OCI-LY7 (cell line): ENCODE measurements around the gene SYNGR1. TPM values are rescaled to one million over a fixed set of nuclear protein-coding genes. Genes with fewer than 3 reads are reported as not detected.

Experiments used
- BruUV-seq: library from RNA; stranded (reverse); fragments of 400-500 nt; replicated peaks from 2 replicates; lab custom pipeline; 2021; lab: Mats Ljungman, UMichigan
- CTCF ChIA-PET: fragments of 300-600 bp; sonication (Branson Sonifier 250); formaldehyde crosslinking; loops from one replicate; lab custom pipeline; 2022; ENCODE audit warnings: antibody characterized with exemption; ENCODE audit not compliant: unreplicated experiment; lab: Charles Lee
- POLR2A ChIA-PET: fragments of 300-600 bp; sonication (Branson Sonifier 250); formaldehyde crosslinking; loops from one replicate; lab custom pipeline; 2022; ENCODE audit warnings: antibody characterized with exemption; lab: Charles Lee
- DNase-seq: peaks from one replicate; pipeline ENCODE4 v3.0.0-alpha.2; 2015; ENCODE audit warnings: low spot score
- H2AFZ ChIP-seq: fragments of 200-600 bp; sonication (generic), shearing (Covaris generic); 2 replicates; pipeline ENCODE4 v1.6.1; 2014; ENCODE audit warnings: mild to moderate bottlenecking, antibody characterized with exemption, low read length, moderate library complexity
- H3K27ac ChIP-seq: fragments of 200-600 bp; sonication (generic); 2 replicates; pipeline ENCODE4 v1.5.1; 2014; ENCODE audit warnings: mixed run types, low read depth, mild to moderate bottlenecking, moderate library complexity, low read length, inconsistent platforms; ENCODE audit not compliant: poor library complexity, severe bottlenecking
- H3K36me3 ChIP-seq: fragments of 200-600 bp; sonication (generic); 2 replicates; pipeline ENCODE4 v1.6.1; 2014; ENCODE audit warnings: mild to moderate bottlenecking, antibody characterized with exemption, low read length, moderate library complexity, mixed read lengths; ENCODE audit not compliant: insufficient read depth
- H3K4me1 ChIP-seq: fragments of 200-600 bp; sonication (generic); 2 replicates; pipeline ENCODE4 v1.5.1; 2014; ENCODE audit warnings: mild to moderate bottlenecking, low read length; ENCODE audit not compliant: insufficient read depth, poor library complexity, severe bottlenecking
- H3K4me2 ChIP-seq: fragments of 200-600 bp; sonication (generic); 2 replicates; pipeline ENCODE4 v1.6.1; 2014; ENCODE audit warnings: mild to moderate bottlenecking, low read length
- H3K4me3 ChIP-seq: fragments of 200-600 bp; sonication (generic); 2 replicates; pipeline ENCODE4 v1.5.1; 2014; ENCODE audit warnings: mild to moderate bottlenecking, low read depth, low read length; ENCODE audit not compliant: poor library complexity, severe bottlenecking
- H3K79me2 ChIP-seq: fragments of 200-600 bp; sonication (generic); 2 replicates; pipeline ENCODE4 v1.6.1; 2016; ENCODE audit warnings: low read depth, mild to moderate bottlenecking, low read length, moderate library complexity, mixed read lengths; ENCODE audit not compliant: insufficient read depth
- H3K9me2 ChIP-seq: fragments of 200-600 bp; sonication (generic); 2 replicates; pipeline ENCODE4 v1.6.1; 2016; ENCODE audit warnings: mild to moderate bottlenecking, low read length, mixed read lengths; ENCODE audit not compliant: insufficient read depth
- H3K9me3 ChIP-seq: fragments of 200-600 bp; sonication (generic); 2 replicates; pipeline ENCODE4 v1.6.1; 2014; ENCODE audit warnings: mild to moderate bottlenecking, mixed run types, low read length, mixed read lengths
- H4K20me1 ChIP-seq: fragments of 200-600 bp; sonication (generic); 2 replicates; pipeline ENCODE4 v1.6.1; 2014; ENCODE audit warnings: mild to moderate bottlenecking, antibody characterized with exemption, low read length, moderate library complexity, mixed read lengths; ENCODE audit not compliant: insufficient read depth
- EZH2phosphoT487 ChIP-seq: fragments of 200-600 bp; sonication (generic); IDR thresholded peaks from 2 replicates; pipeline ENCODE4 v1.6.1; 2018; ENCODE audit warnings: low read depth, borderline replicate concordance, mild to moderate bottlenecking, mixed run types, antibody characterized with exemption, low read length, moderate library complexity, mixed read lengths
- intact Hi-C: fragments of 100-400 bp; cut with micrococcal nuclease; formaldehyde crosslinking; loops from one replicate; pipeline ENCODE4 v1.10.0; 2022; ENCODE audit not compliant: unreplicated experiment
- total RNA-seq, 2 experiments: library from RNA; depleted of rRNA in 1 of 2; stranded (reverse); fragments of >200 nt in 1 of 2; shearing (Covaris generic) in 1 of 2; gene quantifications; 2 replicates each; pipeline ENCODE4 v1.2.3, GENCODE V29; 2014 to 2022
- TF ChIP-seq, protein P1 (sequence below): fragments of 200-600 bp; sonication (generic); conservative IDR thresholded peaks from 2 replicates; pipeline ENCODE4 v1.5.1; 2014; ENCODE audit warnings: mild to moderate bottlenecking, antibody characterized with exemption, low read length, moderate library complexity, mixed read lengths

The SYNGR1 gene
- total RNA-seq, 2 experiments from 2014 or later: 10.2 to 23.3 TPM

DNA sequence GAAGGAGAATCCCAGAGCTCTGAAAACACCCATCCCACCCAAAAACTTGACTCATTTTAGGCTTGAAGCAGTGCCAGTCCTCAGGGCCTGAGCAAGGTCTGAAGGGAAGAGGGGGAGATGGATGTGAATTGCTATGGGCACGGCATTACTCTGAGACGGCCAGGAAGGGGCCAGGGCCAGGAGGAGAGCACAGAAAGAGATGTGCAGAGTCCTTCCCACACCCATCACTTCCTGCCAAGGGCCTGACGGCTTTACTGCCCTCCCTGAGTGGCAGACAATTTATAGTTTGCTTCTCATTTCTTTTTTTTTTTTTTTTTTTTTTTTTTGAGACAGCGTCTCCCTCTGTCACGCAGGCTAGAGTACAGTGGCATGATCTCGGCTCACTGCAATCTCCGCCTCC is 72.3 kb downstream of the SYNGR1 start:
- no peak overlapping the region for H3K4me2 ChIP-seq
- H3K9me2 ChIP-seq: no peaks in the 10 kb centered on the region
- H2AFZ ChIP-seq: no peak overlapping the region
- no peaks in the 10 kb centered on the region for H3K79me2 ChIP-seq
- H3K9me3 ChIP-seq: no peaks in the 10 kb centered on the region
- H3K27ac ChIP-seq: no peak overlapping the region
- H3K4me1 ChIP-seq: peaks cover 15% of the 10 kb centered on the region
- CTCF ChIA-PET: no interaction called here
- intact Hi-C loops: no loop called here
- H4K20me1 ChIP-seq: no peaks in the 10 kb centered on the region
- no peak for DNase-seq
- no peak overlapping the region for H3K4me3 ChIP-seq
- TF ChIP-seq, protein P1, sequence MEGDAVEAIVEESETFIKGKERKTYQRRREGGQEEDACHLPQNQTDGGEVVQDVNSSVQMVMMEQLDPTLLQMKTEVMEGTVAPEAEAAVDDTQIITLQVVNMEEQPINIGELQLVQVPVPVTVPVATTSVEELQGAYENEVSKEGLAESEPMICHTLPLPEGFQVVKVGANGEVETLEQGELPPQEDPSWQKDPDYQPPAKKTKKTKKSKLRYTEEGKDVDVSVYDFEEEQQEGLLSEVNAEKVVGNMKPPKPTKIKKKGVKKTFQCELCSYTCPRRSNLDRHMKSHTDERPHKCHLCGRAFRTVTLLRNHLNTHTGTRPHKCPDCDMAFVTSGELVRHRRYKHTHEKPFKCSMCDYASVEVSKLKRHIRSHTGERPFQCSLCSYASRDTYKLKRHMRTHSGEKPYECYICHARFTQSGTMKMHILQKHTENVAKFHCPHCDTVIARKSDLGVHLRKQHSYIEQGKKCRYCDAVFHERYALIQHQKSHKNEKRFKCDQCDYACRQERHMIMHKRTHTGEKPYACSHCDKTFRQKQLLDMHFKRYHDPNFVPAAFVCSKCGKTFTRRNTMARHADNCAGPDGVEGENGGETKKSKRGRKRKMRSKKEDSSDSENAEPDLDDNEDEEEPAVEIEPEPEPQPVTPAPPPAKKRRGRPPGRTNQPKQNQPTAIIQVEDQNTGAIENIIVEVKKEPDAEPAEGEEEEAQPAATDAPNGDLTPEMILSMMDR: no peak
- TF ChIP-seq EZH2phosphoT487: no peak
- POLR2A ChIA-PET: no interaction called here
- H3K36me3 ChIP-seq: peaks cover 80% of the 10 kb centered on the region
- BruUV-seq: no TSS peak

DNA sequence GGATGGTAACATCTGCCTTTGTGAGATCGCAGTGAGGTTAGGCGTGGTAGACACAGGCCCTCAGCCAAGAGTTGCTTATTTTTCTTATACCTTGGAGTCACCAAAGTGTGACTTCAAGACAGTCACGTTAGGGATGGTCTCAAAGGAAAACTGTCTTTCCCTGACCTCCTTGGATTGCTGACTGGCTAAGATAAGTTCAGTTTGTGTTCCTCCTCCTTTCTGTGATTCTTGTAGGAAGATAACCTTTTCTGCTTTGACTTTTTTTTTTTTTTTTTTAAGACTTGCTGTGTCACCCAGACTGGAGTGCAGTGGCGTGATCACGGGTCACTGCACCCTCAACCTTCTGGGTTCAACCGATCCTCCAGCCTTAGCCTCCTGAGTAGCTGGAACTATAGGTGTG is 72.9 kb downstream of the SYNGR1 start:
- H3K36me3 ChIP-seq: peaks cover 81% of the 10 kb centered on the region
- POLR2A ChIA-PET: no interaction called here

DNA sequence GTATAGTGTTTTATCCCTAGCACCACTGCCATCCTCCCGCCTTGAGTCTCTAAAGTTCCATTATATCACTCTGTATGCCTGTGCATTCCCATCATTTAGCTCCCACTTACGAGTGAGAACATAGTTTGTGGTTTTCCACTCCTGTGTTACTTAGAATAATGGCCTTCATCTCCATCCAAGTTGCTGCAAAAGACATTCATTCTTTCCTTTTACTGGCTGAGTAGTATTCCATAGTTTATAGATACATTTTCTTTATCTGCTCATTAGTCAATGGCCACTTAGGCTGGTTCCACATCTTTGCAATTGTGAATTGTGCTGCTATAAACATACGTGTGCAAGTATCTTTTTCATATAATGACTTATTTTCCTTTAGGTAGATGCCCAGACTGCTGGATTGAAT is 74.2 kb downstream of the SYNGR1 start:
- intact Hi-C loops: no loop called here
- Histone ChIP-seq H3K4me1 (peaks cover 2% of the 10 kb centered on the region), H3K36me3 (peaks cover 79% of the 10 kb centered on the region), H2AFZ (no peak overlapping the region), H3K27ac (no peak overlapping the region), H3K4me3 (no peak overlapping the region), H3K4me2 (no peak overlapping the region), H3K9me2 (no peaks in the 10 kb centered on the region), H4K20me1 (no peaks in the 10 kb centered on the region), H3K79me2 (no peaks in the 10 kb centered on the region), H3K9me3 (no peaks in the 10 kb centered on the region)
- BruUV-seq: TSS peak; percentile 63
- TF ChIP-seq EZH2phosphoT487: no peak
- TF ChIP-seq, protein P1: no peak
- POLR2A ChIA-PET: interaction anchor here (0.7 kb wide), 1 partner anchor 17 kb away, joined by 6 read pairs; no protein-coding TSS in a partner anchor
- CTCF ChIA-PET: no interaction called here
- DNase-seq: no peak

More for the DNA sequence above, 72.9 kb downstream of the SYNGR1 start:
- Histone ChIP-seq H3K79me2 (no peaks in the 10 kb centered on the region), H3K4me2 (no peak overlapping the region), H2AFZ (no peak overlapping the region), H3K9me3 (no peaks in the 10 kb centered on the region), H4K20me1 (no peaks in the 10 kb centered on the region), H3K27ac (no peak overlapping the region), H3K4me3 (no peak overlapping the region), H3K9me2 (no peaks in the 10 kb centered on the region), H3K4me1 (peaks cover 14% of the 10 kb centered on the region)
- no peak for TF ChIP-seq EZH2phosphoT487
- TF ChIP-seq, protein P1: no peak
- CTCF ChIA-PET: no interaction called here
- BruUV-seq: no TSS peak
- intact Hi-C loops: no loop called here
- DNase-seq: no peak
